K562 (cell line): Measurements from ENCODE around the gene ARHGEF10L.

ENCODE experiments used
- CAMTA2 ChIP-seq: fragments of 250-450 bp; sonication (Bioruptor Pico); conservative IDR thresholded peaks from 2 replicates; pipeline ENCODE4 v1.5.1; 2022
- CHCHD3 ChIP-seq: fragments of 250-450 bp; sonication (Bioruptor Pico); IDR thresholded peaks from 2 replicates; pipeline ENCODE4 v2.1.2; 2022; ENCODE audit warnings: mild to moderate bottlenecking
- ELF4 ChIP-seq: fragments of 450-650 bp; formaldehyde crosslinking; IDR thresholded peaks from 2 replicates; pipeline ENCODE4 v1.4.0; 2022; ENCODE audit warnings: missing genetic modification characterization
- EP300 ChIP-seq: IDR thresholded peaks from 2 replicates; pipeline ENCODE4 v1.6.1; 2012; ENCODE audit warnings: low read length, improper control_type of control experiment
- GABPA ChIP-seq: fragments of 200-800 bp; sonication (Bioruptor generic); conservative IDR thresholded peaks from 2 replicates; pipeline ENCODE4 v1.6.1; 2016; ENCODE audit warnings: low read depth, missing genetic modification characterization, missing compliant biosample characterization
- GABPB1 ChIP-seq: sonication (generic); formaldehyde crosslinking; IDR thresholded peaks from 2 replicates; pipeline ENCODE4 v1.8.0; 2022; ENCODE audit warnings: mild to moderate bottlenecking, missing genetic modification reagents
- HDAC6 ChIP-seq: IDR thresholded peaks from 2 replicates; pipeline ENCODE4 v1.6.1; 2012; ENCODE audit warnings: low read depth, mild to moderate bottlenecking, control low read depth, inconsistent platforms, low read length, moderate library complexity
- HNRNPLL ChIP-seq: fragments of 200-400 bp; formaldehyde crosslinking; IDR thresholded peaks from 2 replicates; pipeline ENCODE4 v1.6.1; 2017; ENCODE audit warnings: low read length, low read depth, mild to moderate bottlenecking; ENCODE audit not compliant: poor library complexity, severe bottlenecking
- NR2C2 ChIP-seq, 2 experiments: fragments of 200-800 bp in 1 of 2; sonication (Bioruptor generic) in 1 of 2; sonication (generic) in 1 of 2; formaldehyde crosslinking in 1 of 2; IDR thresholded peaks; 2 replicates each; pipeline versions ENCODE4 v1.6.1 to v1.8.0; 2016 to 2022; ENCODE audit warnings: mild to moderate bottlenecking in 1 of 2, missing compliant biosample characterization in 1 of 2, missing genetic modification characterization in 1 of 2, missing genetic modification reagents in 1 of 2
- RAD21 ChIP-seq, 2 experiments: fragments of 250-450 bp in 1 of 2; fragments of 450-650 bp in 1 of 2; sonication (Bioruptor Pico) in 1 of 2; formaldehyde crosslinking in 1 of 2; IDR thresholded peaks in 1 of 2; conservative IDR thresholded peaks in 1 of 2; 2 replicates each; pipeline versions ENCODE4 v1.4.0 to v1.8.0; 2020 to 2022; ENCODE audit warnings: mild to moderate bottlenecking in 2 of 2, moderate library complexity in 1 of 2
- SMARCE1 ChIP-seq: fragments of 450-650 bp; IDR thresholded peaks from 2 replicates; pipeline ENCODE4 v1.7.1; 2016; ENCODE audit warnings: mild to moderate bottlenecking
- ZNF133 ChIP-seq: fragments of 250-450 bp; sonication (Bioruptor Pico); IDR thresholded peaks from 2 replicates; pipeline ENCODE4 v1.4.0; 2020; ENCODE audit warnings: mild to moderate bottlenecking
- TF ChIP-seq, protein P1 (sequence below): IDR thresholded peaks from 2 replicates; pipeline ENCODE4 v1.6.1; 2016; ENCODE audit warnings: missing genetic modification characterization, missing compliant biosample characterization
- TF ChIP-seq, protein P2 (sequence below), 3 experiments: IDR thresholded peaks in 2 of 3; conservative IDR thresholded peaks in 1 of 3; 2 replicates each; pipeline ENCODE4 v1.5.1; 2011 to 2012; ENCODE audit warnings: low read length in 3 of 3, mild to moderate bottlenecking in 3 of 3, control low read depth in 2 of 3, improper control_type of control experiment in 1 of 3, inconsistent platforms in 1 of 3, low read depth in 1 of 3, mixed read lengths in 1 of 3, moderate library complexity in 1 of 3; ENCODE audit not compliant: insufficient read depth in 2 of 3

DNA sequence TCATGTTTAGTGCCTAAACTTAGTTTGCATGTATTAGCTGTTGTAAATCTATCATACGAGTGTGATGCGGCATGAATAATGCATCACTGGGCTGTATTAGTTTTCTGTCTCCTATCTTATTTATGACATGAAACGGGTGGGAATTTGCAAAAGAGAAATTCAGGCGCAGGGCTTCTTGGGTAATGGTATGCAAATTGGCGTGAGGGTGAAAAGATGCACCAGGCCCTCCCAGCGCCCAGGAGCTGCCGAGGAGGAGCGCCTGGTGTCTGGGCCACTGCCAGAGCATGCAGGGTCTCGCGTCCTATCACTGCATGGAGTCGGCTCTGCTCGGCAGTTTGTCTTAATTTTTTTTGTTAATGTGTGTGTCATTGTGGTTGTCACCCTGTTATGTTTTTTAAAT, 132.7 kb downstream of the ARHGEF10L start:
- TF ChIP-seq ELF4 (CRISPR knock-in tag) (no peak), EP300 (no peak), ZNF133 (no peak), HDAC6 (no peak), GABPB1 (CRISPR knock-in tag) (no peak), GABPA (tag) (no peak), CHCHD3 (CRISPR knock-in tag) (no peak), NR2C2 (CRISPR knock-in tag; IDR thresholded peaks at IDR 0.05) (no peak), NR2C2 (tag; IDR thresholded peaks at IDR 0.05) (no peak), RAD21 (CRISPR knock-in tag; conservative IDR thresholded peaks at IDR 0.05 in 1 of 2, IDR thresholded peaks at IDR 0.05 in 1 of 2) (no peak), CAMTA2 (no peak), SMARCE1 (no peak), HNRNPLL (no peak)
- TF ChIP-seq, protein P1, sequence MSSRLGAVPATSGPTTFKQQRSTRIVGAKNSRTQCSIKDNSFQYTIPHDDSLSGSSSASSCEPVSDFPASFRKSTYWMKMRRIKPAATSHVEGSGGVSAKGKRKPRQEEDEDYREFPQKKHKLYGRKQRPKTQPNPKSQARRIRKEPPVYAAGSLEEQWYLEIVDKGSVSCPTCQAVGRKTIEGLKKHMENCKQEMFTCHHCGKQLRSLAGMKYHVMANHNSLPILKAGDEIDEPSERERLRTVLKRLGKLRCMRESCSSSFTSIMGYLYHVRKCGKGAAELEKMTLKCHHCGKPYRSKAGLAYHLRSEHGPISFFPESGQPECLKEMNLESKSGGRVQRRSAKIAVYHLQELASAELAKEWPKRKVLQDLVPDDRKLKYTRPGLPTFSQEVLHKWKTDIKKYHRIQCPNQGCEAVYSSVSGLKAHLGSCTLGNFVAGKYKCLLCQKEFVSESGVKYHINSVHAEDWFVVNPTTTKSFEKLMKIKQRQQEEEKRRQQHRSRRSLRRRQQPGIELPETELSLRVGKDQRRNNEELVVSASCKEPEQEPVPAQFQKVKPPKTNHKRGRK (tag): no peak
- TF ChIP-seq, protein P2, sequence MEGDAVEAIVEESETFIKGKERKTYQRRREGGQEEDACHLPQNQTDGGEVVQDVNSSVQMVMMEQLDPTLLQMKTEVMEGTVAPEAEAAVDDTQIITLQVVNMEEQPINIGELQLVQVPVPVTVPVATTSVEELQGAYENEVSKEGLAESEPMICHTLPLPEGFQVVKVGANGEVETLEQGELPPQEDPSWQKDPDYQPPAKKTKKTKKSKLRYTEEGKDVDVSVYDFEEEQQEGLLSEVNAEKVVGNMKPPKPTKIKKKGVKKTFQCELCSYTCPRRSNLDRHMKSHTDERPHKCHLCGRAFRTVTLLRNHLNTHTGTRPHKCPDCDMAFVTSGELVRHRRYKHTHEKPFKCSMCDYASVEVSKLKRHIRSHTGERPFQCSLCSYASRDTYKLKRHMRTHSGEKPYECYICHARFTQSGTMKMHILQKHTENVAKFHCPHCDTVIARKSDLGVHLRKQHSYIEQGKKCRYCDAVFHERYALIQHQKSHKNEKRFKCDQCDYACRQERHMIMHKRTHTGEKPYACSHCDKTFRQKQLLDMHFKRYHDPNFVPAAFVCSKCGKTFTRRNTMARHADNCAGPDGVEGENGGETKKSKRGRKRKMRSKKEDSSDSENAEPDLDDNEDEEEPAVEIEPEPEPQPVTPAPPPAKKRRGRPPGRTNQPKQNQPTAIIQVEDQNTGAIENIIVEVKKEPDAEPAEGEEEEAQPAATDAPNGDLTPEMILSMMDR (IDR thresholded peaks at IDR 0.05 in 2 of 3, conservative IDR thresholded peaks at IDR 0.05 in 1 of 3; ENCODE audit: insufficient read depth in 2 of 3, low read depth in 1 of 3, low read length in 3 of 3): no peak
